GM19438 (cell line): ENCODE data around the gene NCCRP1.

ENCODE experiments used
- ATAC-seq: cut with Tn5 transposase; IDR thresholded peaks from one replicate; pipeline ENCODE4 v1.9.1; 2021; ENCODE audit warnings: low read depth; ENCODE audit not compliant: unreplicated experiment

Gene NCCRP1

DNA sequence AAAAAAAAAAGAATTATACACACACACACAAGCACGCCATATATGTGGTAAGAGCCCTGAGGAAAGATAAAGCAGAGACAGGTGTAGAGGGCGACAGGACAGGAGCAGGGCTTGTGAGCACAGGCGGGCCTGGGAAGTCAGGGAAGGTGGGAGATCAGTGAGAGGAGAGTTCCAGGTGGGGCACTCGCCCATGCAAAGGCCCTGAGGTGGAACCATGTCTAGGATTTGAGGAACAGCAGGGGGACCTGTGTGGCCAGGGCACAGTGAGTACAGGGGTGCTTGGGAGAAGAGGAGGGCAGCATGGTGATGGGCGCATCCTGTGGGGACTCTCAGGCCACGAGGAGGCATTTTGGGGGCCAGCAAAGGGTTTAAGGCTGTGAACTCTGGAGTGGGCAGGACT lies 32.5 kb upstream of the NCCRP1 start:
- no peak for ATAC-seq

DNA sequence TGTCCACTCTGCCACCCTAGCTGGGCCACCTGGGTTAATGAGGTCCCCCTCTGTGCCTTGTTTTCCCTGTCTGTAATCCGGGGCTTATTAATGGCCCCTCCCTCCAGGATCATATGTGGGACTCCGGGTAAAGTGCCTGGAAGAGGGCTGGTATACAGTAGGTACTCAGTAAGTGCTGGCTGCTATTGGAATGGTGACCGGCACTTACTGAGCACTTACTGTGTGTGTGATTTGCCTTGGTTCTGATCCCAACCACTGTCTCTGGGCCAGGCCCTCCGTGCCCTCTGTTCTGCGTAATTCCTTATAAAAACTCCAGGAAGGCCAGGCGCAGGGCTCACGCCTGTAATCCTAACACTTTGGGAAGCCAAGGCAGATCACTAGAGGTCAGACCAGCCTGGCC lies 30.9 kb upstream of the NCCRP1 start:
- ATAC-seq = no peak

DNA sequence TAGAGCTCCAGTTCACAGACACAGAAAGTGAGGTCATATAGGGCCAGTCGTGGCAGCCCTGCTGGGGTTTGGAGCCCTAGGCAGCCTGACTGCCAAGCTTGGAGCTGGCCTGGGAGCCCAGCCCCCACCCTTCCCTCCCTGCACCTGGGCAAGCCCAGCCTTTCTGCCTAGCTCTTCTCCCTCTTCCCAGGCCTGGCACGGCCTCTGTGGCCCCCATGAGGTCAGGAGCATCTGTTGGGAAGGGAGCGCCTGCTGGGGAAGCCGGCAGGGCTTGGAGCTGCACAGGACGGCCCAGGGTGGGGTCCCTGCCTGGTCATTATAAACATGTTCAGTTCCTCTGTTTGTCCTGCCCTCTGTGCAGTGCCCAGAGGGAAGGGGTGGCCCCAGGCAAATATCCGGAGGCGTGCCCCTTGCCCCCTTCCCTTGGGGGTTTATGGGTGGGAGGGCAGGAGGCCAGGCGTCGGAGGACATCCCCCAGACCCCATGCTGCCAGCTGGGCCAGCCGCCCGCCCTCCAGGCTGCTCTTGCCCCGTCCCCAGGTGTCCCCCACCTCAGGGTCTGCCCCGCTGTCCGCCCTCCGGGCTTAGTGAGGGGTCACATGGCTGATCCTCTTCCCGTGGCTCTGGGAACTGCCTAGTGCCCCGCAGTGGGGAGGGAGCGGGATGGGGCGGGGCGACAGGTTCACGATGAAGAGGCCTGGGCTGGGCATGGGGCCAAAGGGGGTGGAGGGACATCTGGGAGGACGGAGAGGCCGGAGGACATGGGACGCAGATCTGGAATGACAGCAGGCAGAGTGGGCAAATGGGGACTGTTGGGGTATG lies 30.0 kb upstream of the NCCRP1 start:
- ATAC-seq = no peak

DNA sequence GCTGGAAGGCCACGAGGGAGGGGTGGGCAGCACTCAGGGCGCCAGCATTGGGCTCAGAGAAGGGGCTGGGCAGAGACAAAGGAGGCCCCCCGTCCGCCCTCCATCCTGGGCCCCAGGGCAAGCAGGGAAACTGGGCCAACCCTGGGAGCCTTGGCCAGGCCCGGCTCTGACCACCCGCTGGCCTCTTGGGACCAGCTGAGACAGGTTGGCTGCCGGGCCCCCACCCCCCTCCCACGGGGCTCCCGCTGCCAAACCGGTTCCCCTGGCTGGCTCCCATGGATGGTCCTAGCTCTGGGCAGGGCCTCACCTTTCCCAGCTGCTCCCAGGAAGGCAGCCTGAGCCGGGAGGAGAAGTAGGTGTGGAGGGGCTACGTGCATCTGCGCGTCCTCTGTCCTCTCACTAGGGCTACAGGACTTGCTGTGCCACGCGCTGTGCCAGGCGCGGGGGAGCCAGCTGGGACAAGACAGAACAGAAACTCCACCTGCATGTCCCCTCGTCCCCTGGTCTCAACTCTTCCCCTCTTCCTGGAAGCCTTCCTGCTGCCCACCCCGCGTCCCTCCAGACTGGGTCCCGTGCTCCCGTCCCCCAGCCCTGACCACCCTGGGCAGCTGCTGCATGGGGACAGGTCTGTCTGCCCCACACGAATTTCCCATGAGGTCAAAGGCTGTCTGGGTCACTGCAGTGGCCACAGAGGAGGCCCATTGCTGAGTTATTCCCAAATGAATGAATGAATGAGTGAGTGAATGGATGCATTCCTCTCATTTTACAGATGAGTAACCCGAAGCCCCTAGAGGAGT lies 29.1 kb upstream of the NCCRP1 start:
- ATAC-seq = no peak

DNA sequence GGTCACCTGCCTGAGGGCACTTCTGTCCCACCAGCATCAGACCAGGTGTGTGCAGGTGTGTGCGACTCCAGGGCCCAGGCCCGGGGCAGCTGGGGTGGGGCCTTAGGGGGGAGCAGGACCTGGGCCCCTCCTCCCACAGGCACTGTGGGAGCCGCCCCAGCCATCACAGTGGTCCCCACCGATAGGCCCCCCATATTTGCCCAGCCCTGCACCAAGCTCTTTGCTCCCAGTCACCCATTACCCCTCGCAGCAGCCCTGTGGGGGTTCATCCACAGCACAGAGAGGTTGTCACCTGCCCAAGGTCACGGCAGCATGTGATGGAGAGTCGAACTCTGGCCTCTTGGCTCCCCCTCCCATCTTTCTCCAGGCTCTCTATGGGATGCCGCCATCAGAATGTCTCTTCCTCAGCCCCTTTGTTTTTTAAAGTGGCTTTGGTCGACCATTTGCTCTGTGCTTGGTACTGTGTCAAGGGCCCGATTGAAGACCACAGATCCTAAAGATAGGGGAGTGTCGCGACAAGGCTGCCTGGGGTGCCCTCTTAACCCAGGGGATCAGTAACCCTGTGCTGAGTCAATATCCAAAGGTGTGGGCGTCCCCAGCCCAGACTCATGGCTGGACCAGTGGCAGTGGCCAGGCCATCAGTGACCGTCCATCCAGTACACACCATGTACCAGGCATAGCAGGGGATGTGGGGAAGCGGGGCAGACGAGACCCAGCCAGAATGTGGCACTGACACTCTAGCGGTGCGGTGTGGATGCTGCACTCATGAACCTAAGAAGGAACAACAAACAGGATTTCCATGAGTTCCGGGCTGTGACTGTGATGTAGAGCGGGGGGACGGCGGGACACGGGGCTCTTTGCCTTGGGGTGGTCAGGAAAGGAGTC lies 28.3 kb upstream of the NCCRP1 start:
- ATAC-seq = no peak

DNA sequence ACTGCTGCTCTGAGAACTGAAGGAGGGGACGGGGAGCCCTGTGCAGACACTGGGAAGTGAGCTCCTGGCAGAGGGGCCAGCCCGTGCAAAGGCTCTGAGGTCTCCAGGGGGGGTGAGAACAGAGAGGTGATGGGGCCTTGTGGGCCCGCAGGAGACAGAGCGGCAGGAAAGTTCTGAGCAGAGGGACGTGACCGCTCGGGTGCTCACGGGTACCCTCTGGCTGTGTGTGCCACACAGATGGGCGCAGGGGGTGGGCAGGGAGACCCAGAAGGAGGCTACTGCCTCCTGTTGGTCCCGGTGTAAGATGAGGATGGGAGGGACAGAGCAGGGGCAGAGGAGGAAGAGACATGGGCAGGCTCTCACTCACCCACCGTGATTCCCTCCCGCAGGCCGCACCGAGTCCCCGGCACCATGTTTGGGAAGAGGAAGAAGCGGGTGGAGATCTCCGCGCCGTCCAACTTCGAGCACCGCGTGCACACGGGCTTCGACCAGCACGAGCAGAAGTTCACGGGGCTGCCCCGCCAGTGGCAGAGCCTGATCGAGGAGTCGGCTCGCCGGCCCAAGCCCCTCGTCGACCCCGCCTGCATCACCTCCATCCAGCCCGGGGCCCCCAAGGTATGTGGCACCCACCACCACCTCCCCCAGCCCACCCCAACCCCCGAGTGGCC lies 27.5 kb upstream of the NCCRP1 start:
- no peak for ATAC-seq

DNA sequence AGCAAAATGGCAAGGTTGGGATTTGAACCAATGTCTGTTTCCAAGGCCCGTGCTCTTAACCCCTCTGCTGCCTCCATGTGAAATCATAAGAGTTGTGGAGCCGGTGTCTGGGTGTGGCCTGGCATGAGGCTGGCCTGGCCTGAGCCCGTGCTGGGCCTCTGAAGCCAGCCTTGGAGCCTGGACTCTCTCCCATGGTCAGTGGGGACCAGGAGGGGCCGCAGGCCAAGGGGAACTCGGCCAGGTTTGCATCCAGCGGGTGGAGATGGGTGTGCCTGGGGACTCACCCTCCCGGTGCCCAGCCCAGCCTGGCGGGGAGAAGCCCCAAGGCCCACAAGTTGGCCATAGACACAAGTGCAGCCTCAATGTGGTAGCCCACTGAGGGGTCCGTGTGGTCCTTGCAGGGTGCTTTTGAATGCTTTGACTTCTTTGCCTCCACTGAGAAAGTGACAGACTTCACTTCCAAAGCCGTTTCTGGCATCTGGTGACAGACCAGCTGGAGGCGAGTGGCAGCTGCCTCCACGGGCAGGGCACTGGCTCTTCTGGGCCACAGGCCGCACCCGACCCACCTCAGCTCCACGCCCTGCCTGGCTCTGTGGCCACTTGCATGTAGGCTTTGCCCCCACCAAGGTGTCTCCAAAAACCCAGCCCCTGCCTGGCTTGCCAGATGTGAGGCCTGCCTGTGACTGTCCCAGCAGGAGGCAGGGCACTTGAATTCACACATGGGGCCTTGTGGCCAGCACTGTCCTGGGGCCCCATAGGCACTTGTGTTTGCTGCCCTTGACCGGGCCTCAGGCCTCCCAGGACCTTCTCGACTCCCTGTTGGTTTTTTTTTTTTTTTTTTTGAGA lies 26.2 kb upstream of the NCCRP1 start:
- no peak for ATAC-seq

DNA sequence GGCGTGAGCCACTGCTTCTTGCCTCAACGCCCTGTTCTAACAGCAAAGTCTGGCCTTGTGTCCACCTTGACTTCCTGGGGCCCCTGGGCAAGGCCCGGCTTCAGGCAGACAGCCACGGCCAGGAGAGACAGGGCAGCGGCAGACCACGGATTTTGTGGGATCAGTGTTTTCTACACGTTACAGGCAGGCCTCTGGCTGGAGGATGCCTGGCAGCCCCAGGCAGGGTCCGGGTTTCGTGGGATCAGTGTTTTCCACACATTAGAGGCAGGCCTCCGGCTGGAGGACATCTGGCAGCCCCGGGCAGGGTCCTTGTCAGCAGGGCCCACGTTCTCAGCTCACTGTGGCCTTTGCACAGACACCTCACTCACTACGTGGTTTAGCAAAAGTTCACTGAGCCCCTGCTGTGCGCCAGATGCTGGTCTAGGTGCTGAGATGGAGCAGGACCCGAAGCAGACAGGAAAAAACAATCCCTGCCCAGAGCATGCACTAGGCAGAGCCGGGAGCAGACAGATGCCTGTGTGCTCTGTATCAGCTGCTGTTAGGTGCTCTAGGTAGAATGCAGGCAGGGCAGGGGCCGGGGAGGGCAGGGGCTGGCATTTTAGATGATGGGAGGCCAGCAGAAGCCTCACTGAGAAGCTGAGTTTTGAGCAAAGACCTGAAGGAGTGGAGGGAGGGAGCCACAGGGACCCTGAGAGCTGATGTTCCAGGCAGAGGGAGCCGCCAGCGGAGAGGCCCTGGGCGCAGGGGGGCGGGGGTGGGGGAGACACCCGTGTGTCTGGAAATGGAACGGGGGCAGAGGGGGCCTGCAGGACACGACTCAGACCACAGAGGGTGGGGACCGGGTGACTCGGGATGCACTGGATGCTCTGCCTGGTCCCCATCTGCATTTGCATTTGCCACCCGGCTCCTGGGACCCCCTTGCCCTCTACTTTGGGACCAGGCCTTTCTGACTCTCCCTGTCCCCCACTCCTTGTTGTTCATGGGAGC lies 25.0 kb upstream of the NCCRP1 start:
- no peak for ATAC-seq

DNA sequence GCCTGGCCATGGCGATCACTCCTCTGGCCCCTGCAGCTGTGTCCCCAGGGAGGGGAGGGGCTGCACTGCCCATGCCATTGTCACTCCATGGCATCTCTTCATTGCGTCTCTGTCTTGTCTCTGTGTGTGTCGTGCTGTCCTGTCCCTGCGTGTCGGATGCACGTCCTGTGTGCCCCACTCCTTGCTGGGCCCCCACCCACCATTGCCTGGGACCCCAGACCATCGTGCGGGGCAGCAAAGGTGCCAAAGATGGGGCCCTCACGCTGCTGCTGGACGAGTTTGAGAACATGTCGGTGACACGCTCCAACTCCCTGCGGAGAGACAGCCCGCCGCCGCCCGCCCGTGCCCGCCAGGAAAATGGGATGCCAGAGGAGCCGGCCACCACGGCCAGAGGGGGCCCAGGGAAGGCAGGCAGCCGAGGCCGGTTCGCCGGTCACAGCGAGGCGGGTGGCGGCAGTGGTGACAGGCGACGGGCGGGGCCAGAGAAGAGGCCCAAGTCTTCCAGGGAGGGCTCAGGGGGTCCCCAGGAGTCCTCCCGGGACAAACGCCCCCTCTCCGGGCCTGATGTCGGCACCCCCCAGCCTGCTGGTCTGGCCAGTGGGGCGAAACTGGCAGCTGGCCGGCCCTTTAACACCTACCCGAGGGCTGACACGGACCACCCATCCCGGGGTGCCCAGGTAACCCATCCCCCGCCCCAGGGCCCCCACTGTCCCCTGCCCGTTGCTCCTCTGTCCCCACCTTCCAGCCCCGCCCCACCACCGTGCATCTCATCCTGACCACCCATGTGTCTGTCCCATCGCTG lies 23.9 kb upstream of the NCCRP1 start:
- ATAC-seq = no peak

DNA sequence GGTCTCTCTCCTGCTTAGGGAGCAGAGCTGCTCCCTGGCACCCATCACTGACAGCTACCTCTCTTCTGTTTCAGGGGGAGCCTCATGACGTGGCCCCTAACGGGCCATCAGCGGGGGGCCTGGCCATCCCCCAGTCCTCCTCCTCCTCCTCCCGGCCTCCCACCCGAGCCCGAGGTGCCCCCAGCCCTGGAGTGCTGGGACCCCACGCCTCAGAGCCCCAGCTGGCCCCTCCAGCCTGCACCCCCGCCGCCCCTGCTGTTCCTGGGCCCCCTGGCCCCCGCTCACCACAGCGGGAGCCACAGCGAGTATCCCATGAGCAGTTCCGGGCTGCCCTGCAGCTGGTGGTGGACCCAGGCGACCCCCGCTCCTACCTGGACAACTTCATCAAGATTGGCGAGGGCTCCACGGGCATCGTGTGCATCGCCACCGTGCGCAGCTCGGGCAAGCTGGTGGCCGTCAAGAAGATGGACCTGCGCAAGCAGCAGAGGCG lies 23.2 kb upstream of the NCCRP1 start:
- ATAC-seq = no peak

DNA sequence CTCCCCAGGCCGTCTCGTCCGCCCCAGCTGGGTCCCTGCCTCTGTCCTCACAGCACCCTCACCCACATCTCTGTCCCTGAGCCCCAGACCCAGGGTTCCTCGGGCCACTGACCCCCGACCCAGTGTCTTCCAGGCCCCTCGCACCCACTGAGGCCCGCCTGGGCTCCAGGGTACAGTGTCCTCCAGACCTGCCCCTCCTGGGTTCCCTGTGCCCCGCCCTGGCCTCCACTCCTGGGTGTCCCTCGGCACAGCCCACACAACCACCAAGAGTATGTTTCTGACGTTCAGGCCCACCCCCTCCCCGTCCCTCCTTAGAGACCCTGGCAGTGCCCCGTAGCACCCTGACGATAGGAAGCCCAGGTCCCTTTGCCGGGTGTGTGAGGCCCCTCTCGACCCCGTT lies 22.6 kb upstream of the NCCRP1 start:
- ATAC-seq = no peak

DNA sequence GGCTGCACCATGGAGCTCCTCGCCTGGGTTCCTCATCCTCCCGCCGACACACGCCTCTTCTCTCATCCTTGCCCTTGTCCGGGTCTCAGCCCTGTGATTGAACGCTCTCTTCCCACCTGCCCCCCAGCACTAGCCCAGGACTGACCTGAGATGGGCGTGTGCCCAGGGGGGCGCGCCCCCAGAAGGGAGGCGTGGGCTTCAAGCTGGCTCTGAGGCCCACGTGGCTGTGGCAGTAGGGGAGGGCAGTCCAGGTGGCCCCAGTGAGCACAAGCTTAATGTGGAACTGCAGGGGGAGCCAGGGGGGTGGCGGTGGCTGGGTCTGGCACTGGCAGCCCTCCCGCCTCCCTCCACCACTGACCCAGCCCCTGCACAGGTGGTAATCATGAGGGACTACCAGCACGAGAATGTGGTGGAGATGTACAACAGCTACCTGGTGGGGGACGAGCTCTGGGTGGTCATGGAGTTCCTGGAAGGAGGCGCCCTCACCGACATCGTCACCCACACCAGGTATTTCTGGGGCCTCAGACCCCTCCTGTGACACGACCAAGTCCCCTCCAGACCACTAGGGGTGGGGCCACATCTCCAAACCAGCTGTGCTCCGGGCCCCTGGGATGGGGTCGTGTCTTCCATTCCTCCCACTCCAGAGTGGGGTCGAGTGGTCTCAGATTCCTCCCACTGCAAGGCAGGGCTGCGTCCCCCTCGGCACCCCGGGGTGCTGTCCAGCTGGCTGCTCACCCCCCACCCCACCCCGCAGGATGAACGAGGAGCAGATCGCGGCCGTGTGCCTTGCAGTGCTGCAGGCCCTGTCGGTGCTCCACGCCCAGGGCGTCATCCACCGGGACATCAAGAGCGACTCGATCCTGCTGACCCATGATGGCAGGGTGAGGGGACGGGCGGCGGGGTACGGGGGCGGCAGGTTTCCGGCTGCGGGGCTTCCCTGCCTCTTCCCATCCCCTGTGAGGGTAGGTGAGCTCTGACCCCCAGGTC lies 21.9 kb upstream of the NCCRP1 start:
- ATAC-seq = no peak

DNA sequence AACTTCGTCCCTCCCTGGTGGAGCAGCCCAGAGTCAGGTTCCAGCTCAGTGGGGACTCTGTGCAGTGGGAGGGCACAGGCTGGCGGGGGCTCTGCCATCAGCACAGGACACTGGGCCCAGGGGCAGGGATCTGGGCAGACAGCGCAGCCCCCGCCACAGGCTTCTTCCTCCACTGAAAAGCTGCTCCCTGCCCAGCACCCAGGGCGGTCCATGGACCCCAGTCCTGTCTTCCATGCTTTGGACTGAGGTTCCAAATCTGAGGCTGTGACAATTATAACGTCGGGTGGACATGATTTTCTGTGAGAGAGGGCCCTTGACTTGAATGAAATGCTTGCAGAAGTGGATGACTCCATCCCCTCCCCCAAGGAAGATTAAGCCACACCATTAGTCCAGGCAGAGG lies 21.2 kb upstream of the NCCRP1 start:
- no peak for ATAC-seq

DNA sequence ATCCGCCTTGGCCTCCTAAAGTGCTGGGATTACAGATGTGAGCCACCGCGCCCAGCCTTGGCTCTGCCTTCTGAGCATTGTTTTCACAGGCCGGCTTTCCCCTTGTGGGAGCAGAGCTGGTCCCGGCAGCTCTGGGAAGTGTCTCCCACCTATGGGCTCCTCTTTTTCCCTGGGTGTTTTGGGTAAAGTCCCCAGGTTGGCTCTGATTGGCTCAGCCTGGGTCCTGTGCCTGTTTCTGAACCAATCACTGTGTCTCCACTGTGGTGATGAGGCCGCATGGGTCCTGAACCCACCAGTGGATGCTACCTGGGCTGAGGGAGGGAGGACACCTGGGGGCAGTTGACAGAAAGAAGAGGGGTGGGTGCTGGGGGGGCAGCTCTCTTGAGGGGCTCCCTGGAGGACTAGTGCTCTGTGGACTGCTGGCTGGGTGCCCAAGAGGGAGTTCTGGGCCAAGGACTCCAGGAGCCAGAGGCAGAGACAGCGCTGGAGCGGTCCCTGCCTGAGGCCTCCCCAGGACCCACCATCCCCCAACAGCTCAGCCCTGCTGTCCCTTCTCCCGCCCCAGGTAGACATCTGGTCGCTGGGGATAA lies 19.6 kb upstream of the NCCRP1 start:
- ATAC-seq = no peak

DNA sequence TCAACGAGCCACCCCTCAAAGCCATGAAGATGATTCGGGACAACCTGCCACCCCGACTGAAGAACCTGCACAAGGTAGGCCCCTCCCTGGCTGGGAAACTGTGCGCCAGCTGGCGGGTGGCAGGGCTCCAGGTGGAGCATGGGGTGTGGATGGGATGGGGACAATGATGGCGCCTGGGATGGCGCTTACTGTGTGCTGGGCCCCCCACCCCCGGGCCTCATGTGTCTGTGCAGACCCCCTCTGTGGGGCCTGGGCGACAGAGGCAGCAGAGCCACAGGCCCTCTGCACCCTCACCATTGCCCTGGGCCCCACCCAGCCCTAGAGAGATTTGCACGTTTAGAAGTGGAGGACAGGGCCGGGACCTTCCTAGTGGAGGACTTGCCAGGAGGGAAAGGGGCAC lies 19.0 kb upstream of the NCCRP1 start:
- ATAC-seq = no peak
